GM19452 (cell line): ENCODE results near the gene PRIM1.
"Not testable (repeated sequence)": the region's sequence is repeated elsewhere in the genome, so short reads cannot be mapped to it uniquely, and the experiment has no call there.

Experiments used
- ATAC-seq: cut with Tn5 transposase; IDR thresholded peaks from one replicate; pipeline ENCODE4 v1.9.1; 2021; ENCODE audit not compliant: unreplicated experiment

PRIM1 gene

DNA sequence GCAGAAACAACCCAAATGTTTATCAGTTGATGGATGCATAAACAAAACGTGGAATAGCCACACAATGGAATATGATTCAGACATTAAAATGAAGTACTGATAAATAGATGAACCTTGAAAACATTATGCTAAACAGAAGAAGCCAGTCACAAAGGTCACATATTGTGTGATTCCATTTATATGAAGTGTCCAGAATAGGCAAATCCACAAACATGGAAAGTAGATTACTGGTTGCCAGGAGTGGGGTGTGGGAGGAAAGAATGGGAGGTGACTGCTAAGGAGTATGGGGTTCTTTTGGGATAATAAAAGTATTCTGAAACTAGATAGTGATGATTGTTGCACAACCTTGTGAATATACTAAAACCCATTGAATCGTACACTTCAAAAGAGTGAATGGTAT is 9.7 kb upstream of the PRIM1 start:
- no peak for ATAC-seq

- ATAC-seq = no peak
These were observed 8.3 kb upstream of the PRIM1 start for GRCh38 chr12:56760460-56760859.

DNA sequence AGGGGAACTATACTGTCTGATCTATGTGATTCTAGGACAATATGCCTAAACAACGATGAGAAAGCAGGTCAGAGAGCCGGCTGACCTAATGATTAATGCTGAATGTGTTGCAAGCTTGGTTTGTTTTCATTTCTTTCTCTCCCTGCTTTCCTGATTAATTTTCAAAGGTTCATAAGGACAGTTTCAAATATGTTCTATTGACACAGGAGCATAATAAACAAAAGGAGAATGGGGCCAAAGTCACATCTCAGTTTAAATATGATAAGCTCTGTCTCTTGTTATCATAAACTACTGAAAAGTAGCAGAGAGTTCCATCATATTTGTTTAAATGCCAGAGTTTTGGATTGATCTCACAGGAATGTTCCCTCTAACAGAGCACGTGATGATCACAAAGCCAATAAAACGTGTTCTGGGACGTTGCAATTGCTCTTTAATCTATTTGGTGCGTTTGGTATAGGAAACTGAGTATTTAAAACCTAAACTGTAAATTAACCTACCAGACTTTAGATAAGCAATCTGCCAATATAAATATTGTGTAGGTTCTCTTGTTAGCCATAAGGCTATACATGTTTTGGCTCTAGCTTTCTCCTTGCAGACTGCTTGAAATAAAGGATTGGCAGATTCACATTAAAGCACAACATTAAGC is 7.3 kb upstream of the PRIM1 start:
- ATAC-seq = no peak

DNA sequence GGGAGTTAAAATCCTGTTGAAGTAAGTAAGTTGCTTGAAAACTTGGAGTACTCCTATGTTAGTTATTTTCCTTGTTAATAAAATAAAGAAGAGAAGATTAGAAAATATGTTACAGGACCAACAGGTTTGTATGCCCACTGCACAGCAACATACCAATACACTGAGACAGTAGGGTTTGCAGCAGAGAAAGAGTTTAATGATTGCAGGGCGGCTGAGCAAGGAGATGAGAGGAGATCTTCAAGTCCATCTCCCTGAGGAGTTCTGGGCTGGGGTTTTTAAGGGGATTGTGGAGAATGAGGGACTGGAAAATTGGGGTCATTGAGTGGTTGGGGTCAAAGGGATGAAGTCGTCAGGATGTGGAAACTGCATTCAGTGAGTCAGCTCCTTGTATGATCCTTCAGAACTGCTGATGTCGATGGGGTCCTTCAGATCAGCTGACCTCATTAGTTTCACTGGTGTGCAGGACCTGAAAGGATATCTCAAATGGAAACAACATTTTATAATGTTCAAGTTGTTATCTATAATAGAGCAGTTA is 6.7 kb upstream of the PRIM1 start:
- ATAC-seq = no peak

GRCh38 chr12:56757971-56758370 is 5.8 kb upstream of the PRIM1 start:
- not testable (repeated sequence) for ATAC-seq

GRCh38 chr12:56753566-56753965 is 1.4 kb upstream of the PRIM1 start:
- no peak for ATAC-seq

DNA sequence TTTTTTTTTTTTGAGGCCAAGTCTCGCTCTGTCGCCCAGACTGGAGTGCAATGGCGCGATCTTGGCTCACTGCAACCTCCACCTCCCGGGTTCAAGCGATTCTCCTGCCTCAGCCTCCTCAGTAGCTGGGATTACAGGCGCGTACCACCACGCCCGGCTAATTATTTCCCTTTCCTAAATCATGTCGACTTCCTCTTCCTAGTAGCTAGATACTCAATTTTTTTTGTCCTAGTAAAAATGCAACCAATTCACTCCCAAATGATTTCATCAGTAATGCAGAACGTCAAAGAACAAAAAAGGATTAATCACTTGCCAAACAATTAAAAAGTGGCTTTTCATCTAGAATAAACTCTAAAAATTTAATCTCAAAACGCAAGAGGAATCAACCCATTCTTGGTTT is 1.5 kb downstream of the PRIM1 start:
- not testable (repeated sequence) for ATAC-seq

GRCh38 chr12:56749853-56750252 is 2.3 kb downstream of the PRIM1 start:
- no peak for ATAC-seq

DNA sequence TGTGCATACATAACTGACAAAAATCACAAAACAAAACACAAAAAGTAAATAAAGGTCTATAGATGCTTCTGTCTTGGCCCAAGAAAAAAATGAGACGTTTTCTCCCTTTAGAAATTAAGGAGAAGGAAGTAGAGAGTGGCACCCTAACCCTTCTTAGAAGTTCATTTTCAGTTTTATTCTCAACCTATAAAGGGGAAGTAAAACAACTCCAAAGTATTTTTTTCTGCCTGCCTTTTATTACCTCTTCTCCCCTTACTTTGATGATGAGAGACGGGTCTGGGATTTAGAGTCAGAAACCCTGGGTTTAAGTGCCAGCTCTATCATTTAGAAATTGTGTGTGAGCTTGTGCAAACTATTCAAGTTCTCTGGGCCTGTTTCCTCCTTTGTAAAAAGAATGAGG is 2.8 kb downstream of the PRIM1 start:
- ATAC-seq = no peak

- no peak for ATAC-seq
These were observed 23.8 kb downstream of the PRIM1 start for GRCh38 chr12:56728139-56728861.

GRCh38 chr12:56726196-56726675 is 25.9 kb downstream of the PRIM1 start:
- not testable (repeated sequence) for ATAC-seq

DNA sequence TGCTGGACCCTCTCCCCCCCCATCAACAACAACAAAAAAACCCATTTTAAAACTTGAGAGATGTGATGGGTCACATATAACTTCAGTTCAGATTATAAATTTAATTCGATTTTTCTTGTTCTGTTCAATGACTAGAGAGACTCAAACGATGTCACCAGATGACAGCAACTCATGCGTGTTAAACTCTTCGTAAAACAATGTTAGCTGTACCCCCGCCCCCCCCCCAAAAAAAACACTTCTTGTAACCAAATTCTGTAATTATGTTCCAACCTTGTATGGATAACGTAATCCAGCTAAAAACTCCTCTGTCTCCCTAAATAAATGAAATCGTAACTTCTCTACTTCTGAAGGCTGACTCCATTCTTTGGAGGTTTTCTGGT is 26.4 kb downstream of the PRIM1 start:
- ATAC-seq = no peak

- peak; percentile 93 for ATAC-seq
These were observed 27.0 kb downstream of the PRIM1 start, which contains the start of gene NACA for GRCh38 chr12:56724972-56725722. TSS of gene NACA (minus strand) at chr12:56725299. CDS start at chr12:56724521, 778 bp downstream.

GRCh38 chr12:56724701-56724971 is 27.5 kb downstream of the PRIM1 start:
- ATAC-seq = no peak

DNA sequence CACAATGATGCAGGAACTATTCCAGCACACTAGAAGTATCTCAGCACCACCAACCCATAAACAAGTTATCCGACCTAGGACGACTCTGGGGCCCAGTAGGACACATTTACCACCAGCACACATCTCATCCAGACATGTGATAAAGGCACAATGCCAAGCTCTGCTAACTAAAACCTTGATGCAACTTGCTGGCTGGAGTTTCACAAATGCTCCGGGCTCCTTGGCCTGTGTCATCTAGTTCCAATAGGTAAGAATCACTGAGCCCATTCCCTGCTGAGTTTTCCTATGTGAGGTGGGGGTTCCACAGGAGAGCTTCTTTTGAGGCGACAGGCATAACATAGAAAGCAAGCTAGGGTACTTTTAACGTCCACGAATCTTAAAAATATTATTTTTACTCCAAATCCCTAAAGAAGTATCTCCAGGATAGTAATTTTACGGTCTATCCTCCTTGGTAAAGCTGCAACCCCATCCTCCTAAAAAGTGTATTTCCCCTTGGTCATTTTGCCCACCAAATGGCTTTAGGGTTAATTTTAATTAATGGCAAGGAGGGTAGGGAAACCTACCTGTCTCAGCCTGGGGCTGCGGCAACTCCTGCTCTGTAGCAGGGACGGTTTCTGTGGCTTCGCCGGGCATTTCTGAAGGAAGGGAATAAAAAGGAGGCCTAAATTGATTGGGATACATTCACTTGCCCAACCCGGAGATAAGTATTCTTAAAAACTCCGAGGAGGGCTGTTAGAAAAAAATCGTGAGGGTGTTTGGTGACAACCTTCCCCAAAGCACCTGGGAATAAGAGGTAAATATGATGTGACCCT is 28.0 kb downstream of the PRIM1 start:
- ATAC-seq = no peak

DNA sequence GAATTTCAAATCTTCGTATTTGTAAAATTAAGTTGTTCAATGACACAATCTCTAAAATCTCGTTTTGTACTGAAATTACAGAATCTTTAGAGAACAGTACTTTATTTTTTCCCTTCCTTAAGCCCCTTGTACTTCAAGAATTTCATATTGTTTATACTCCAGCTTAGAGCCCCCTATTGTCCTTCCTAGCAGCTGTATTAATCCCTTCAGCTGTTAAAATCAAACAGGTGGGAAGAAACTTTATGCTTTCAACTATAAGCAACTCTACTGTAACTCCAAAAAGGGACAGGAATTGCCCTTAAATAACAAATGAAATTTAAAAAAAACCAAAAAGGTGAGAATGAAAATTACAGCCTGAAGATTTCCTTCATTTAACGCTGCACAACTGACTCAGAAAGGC is 28.8 kb downstream of the PRIM1 start:
- no peak for ATAC-seq

DNA sequence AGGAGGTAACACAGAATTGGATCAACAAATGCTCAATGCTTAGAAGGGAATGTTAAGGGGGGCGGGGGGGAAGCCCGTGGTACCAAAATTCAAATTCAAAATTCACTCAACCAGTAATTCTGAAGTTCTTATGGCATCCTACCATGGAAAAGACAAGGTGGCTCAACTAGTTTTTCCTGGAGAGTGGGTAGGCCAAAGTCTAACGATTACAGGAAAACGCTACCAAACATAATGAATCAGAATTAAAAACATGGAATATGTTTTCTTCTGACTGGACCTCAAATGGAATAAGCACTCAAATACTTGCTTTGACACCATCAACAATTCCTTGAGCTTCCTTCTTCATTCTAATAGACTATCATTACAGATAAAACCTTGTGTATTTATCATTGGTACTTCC is 29.3 kb downstream of the PRIM1 start:
- no peak for ATAC-seq

GRCh38 chr12:56721721-56722120 is 30.4 kb downstream of the PRIM1 start:
- no peak for ATAC-seq

DNA sequence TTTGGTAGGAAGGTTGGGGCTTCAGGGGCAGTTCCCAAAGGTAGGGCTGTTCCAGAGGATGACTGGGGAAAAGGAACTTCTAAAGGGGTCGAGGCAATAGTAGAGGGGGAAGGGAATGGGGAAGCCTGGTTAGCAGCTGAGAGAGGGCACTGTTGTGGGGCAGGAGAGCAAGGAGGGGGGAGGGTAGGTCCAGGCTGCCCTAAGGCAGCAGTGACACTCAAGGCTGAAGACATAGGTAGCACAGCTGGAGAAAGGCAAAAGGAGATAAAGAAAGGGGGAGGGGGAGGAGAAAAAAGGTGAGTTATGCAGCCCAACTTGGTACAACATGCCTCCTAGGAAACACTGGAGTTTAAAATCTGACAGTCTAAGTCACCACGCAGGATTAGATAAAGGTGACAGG is 30.9 kb downstream of the PRIM1 start:
- no peak for ATAC-seq

DNA sequence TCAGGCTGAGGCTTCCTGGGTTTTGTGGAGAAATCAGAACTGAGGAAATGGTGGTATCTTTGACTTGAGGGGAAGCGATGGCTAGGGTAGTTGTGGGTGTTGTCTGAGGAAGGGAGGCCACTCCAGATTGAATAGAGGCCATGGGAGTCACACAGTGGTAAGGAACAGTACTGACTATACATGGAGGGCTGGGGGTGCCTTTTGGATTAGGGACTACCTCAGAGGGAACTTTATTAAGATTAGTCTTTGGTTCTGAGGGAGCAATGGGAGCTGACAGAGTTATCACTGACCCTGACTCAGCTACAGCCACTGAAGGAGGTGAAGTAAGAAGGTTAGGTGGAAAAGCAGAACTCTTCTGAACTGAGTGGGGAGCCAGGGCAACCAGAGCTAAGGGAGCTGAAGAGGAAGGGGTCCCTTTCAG is 31.4 kb downstream of the PRIM1 start:
- no peak for ATAC-seq

DNA sequence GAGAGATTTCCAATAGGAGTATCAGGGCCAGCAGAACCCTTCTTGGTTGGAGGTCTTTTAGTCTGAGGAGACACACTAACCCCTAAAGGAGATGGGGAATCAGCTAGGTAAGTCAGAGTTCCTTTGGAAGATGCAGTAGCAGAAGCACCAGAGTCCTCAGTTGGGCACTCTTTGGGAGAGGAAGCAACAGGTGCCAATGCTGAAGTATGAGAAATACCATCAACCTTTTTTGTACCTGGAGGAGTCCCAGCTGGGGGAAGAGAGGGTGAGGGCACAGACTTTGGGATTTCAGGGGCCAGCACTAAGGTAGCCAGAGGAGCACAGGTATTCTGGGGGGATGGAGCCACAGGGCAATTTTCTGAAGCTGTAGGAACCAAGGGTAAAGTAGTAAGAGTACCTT is 33.1 kb downstream of the PRIM1 start:
- ATAC-seq = no peak
